GM23338 (cell line): ENCODE results near the gene PPP1CB. TPM values are rescaled to one million over a fixed set of nuclear protein-coding genes. Genes with fewer than 3 reads are reported as not detected.

Source experiments
- ATAC-seq: fragments of 200-7000 bp; cut with Tn5 transposase; 3 replicates; pipeline ENCODE4 v1.9.1; 2020
- DNase-seq: peaks from one replicate; pipeline ENCODE4 v3.0.0-alpha.2; 2015; ENCODE audit warnings: low spot score
- H2AFZ ChIP-seq: fragments of 200-600 bp; sonication (generic); 2 replicates; pipeline ENCODE4 v1.8.0; 2016; ENCODE audit warnings: antibody characterized with exemption, mild to moderate bottlenecking, moderate library complexity
- H3F3A ChIP-seq: fragments of 200-600 bp; sonication (generic); replicated peaks from 2 replicates; pipeline ENCODE4 v1.8.0; 2017; ENCODE audit warnings: antibody characterized with exemption, mixed run types, low read depth
- H3K27ac ChIP-seq: fragments of 200-600 bp; sonication (generic); 2 replicates; pipeline ENCODE4 v1.6.1; 2016; ENCODE audit warnings: low read depth
- H3K27me3 ChIP-seq: fragments of 200-600 bp; sonication (generic); 2 replicates; pipeline ENCODE4 v1.8.0; 2016; ENCODE audit warnings: mild to moderate bottlenecking, mixed run types, moderate library complexity; ENCODE audit not compliant: insufficient read depth
- H3K36me3 ChIP-seq: fragments of 200-600 bp; sonication (generic); 2 replicates; pipeline ENCODE4 v1.8.0; 2016; ENCODE audit warnings: mild to moderate bottlenecking; ENCODE audit not compliant: insufficient read depth
- H3K4me1 ChIP-seq: fragments of 200-600 bp; sonication (generic); 2 replicates; pipeline ENCODE4 v1.8.0; 2016; ENCODE audit warnings: mild to moderate bottlenecking, moderate library complexity; ENCODE audit not compliant: insufficient read depth
- H3K4me2 ChIP-seq: fragments of 200-600 bp; sonication (generic); 2 replicates; pipeline ENCODE4 v1.7.1; 2017; ENCODE audit warnings: mixed run types
- H3K4me3 ChIP-seq: fragments of 200-600 bp; sonication (generic); 2 replicates; pipeline ENCODE4 v1.6.1; 2016; ENCODE audit warnings: mixed run types
- H3K79me2 ChIP-seq: fragments of 200-600 bp; sonication (generic); replicated peaks from 2 replicates; pipeline ENCODE4 v1.8.0; 2017; ENCODE audit warnings: mild to moderate bottlenecking; ENCODE audit not compliant: insufficient read depth
- H3K9me2 ChIP-seq: fragments of 200-600 bp; sonication (generic); 2 replicates; pipeline ENCODE4 v1.8.0; 2017; ENCODE audit not compliant: insufficient read depth
- H4K20me1 ChIP-seq: fragments of 200-600 bp; sonication (generic); replicated peaks from 2 replicates; pipeline ENCODE4 v1.8.0; 2017; ENCODE audit warnings: mild to moderate bottlenecking; ENCODE audit not compliant: insufficient read depth
- H3K27ac Mint-ChIP-seq: 2 replicates; pipeline ENCODE4 v1.8.0; 2020; ENCODE audit warnings: inconsistent platforms, mild to moderate bottlenecking, moderate library complexity, mixed read lengths
- H3K27me3 Mint-ChIP-seq: 3 replicates; pipeline ENCODE4 v1.8.0; 2022; ENCODE audit warnings: low read depth, mild to moderate bottlenecking, moderate library complexity, mixed read lengths, inconsistent platforms; ENCODE audit not compliant: insufficient read depth, poor library complexity
- H3K36me3 Mint-ChIP-seq: 3 replicates; pipeline ENCODE4 v1.8.0; 2021; ENCODE audit warnings: low read depth, mild to moderate bottlenecking, inconsistent platforms, moderate library complexity, mixed read lengths
- H3K4me1 Mint-ChIP-seq: 3 replicates; pipeline ENCODE4 v1.8.0; 2020; ENCODE audit warnings: mild to moderate bottlenecking, inconsistent platforms, mixed read lengths
- H3K4me3 Mint-ChIP-seq: 3 replicates; pipeline ENCODE4 v1.8.0; 2021; ENCODE audit warnings: moderate library complexity, mild to moderate bottlenecking, inconsistent platforms, mixed read lengths
- H3K9me3 Mint-ChIP-seq: 3 replicates; pipeline ENCODE4 v1.8.0; 2020; ENCODE audit warnings: moderate library complexity, mild to moderate bottlenecking, inconsistent platforms, mixed read lengths
- CREB1 ChIP-seq: fragments of 250-450 bp; sonication (Bioruptor Pico); IDR thresholded peaks from 2 replicates; pipeline ENCODE4 v1.5.0; 2020; ENCODE audit warnings: low read depth, mild to moderate bottlenecking, moderate library complexity
- CTCF ChIP-seq, 2 experiments: fragments of 200-600 bp in 1 of 2; sonication (generic) in 1 of 2; conservative IDR thresholded peaks; 2 replicates each; pipeline versions ENCODE4 v1.5.1 to v1.6.1; 2016 to 2017; ENCODE audit warnings: antibody characterized with exemption in 2 of 2, low read depth in 2 of 2, mild to moderate bottlenecking in 2 of 2, moderate library complexity in 1 of 2
- EZH2 ChIP-seq: fragments of 200-600 bp; sonication (generic); IDR thresholded peaks from one replicate; pipeline ENCODE4 v1.8.0; 2017; ENCODE audit warnings: antibody characterized with exemption, mild to moderate bottlenecking, low read depth; ENCODE audit not compliant: unreplicated experiment
- EZH2phosphoT487 ChIP-seq: fragments of 200-600 bp; sonication (generic); IDR thresholded peaks from one replicate; pipeline ENCODE4 v1.8.1; 2018; ENCODE audit warnings: antibody characterized with exemption; ENCODE audit not compliant: unreplicated experiment
- JUNB ChIP-seq: IDR thresholded peaks from one replicate; pipeline ENCODE4 v1.6.1; 2016; ENCODE audit warnings: antibody characterized with exemption; ENCODE audit not compliant: unreplicated experiment
- NANOG ChIP-seq: IDR thresholded peaks from 2 replicates; pipeline ENCODE4 v1.6.1; 2016; ENCODE audit warnings: antibody characterized with exemption, borderline replicate concordance
- POLR2AphosphoS5 ChIP-seq: IDR thresholded peaks from 2 replicates; pipeline ENCODE4 v1.6.1; 2016; ENCODE audit warnings: antibody characterized with exemption, low read depth
- STAT1 ChIP-seq: IDR thresholded peaks from one replicate; pipeline ENCODE4 v1.6.1; 2016; ENCODE audit warnings: antibody characterized with exemption; ENCODE audit not compliant: unreplicated experiment
- ZNF114 ChIP-seq: fragments of 250-450 bp; sonication (Bioruptor Pico); IDR thresholded peaks from 2 replicates; pipeline ENCODE4 v1.5.0; 2020; ENCODE audit warnings: mild to moderate bottlenecking, moderate library complexity
- ZNF331 ChIP-seq: fragments of 250-450 bp; sonication (Bioruptor Pico); IDR thresholded peaks from 2 replicates; pipeline ENCODE4 v1.5.0; 2020; ENCODE audit warnings: low read depth, mild to moderate bottlenecking, moderate library complexity
- polyA plus RNA-seq: library from polyadenylated mRNA; unstranded; fragments of >200 nt; fragmentation: Nextera tagmentation; extraction: Ambion mirVana; gene quantifications from 2 replicates; pipeline ENCODE4 v1.2.1, GENCODE V29; 2016
- total RNA-seq: library from RNA; depleted of rRNA; stranded (reverse); fragments of >200 nt; shearing (Covaris generic); gene quantifications from 2 replicates; pipeline ENCODE4 v1.2.3, GENCODE V29; 2014
- TF ChIP-seq, protein P1 (sequence below): fragments of 250-450 bp; sonication (Bioruptor Pico); IDR thresholded peaks from 2 replicates; pipeline ENCODE4 v1.5.0; 2020; ENCODE audit warnings: mild to moderate bottlenecking, moderate library complexity
- TF ChIP-seq, protein P2 (sequence below): IDR thresholded peaks from one replicate; pipeline ENCODE4 v1.6.1; 2018; ENCODE audit warnings: antibody characterized with exemption; ENCODE audit not compliant: unreplicated experiment
- TF ChIP-seq, protein P3 (sequence below): IDR thresholded peaks from 2 replicates; pipeline ENCODE4 v1.6.1; 2016; ENCODE audit warnings: antibody characterized with exemption

The PPP1CB gene
- total and polyA plus RNA-seq, 2 experiments from 2014 or later: 103 to 118 TPM

DNA sequence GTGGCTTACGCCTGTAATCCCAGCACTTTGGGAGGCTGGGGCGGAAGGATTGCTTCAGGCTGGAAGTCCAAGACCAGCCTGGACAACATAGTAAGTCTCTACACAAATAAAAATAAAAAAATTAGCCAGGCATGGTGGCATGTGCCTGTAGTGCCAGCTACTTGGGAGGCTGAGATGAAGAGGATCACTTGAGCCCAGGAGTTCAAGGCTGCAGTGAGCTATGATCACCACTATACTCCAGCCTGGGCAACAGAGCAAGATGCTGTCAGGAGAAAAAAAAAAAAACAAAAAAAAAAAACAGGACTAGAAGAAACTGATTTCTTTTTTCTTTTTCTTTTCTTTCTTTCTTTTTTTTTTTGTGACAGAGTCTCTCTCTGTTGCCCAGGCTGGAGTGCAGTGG is 72.6 kb downstream of the PPP1CB start:
- no peaks in the 10 kb centered on the region for H3K79me2 ChIP-seq
- no peak overlapping the region for H3K27ac Mint-ChIP-seq
- TF ChIP-seq ZNF114 (CRISPR knock-in tag): no peak
- no peak for TF ChIP-seq ZNF331
- TF ChIP-seq NANOG: no peak
- no peak for TF ChIP-seq STAT1
- TF ChIP-seq POLR2AphosphoS5: no peak
- TF ChIP-seq, protein P1, sequence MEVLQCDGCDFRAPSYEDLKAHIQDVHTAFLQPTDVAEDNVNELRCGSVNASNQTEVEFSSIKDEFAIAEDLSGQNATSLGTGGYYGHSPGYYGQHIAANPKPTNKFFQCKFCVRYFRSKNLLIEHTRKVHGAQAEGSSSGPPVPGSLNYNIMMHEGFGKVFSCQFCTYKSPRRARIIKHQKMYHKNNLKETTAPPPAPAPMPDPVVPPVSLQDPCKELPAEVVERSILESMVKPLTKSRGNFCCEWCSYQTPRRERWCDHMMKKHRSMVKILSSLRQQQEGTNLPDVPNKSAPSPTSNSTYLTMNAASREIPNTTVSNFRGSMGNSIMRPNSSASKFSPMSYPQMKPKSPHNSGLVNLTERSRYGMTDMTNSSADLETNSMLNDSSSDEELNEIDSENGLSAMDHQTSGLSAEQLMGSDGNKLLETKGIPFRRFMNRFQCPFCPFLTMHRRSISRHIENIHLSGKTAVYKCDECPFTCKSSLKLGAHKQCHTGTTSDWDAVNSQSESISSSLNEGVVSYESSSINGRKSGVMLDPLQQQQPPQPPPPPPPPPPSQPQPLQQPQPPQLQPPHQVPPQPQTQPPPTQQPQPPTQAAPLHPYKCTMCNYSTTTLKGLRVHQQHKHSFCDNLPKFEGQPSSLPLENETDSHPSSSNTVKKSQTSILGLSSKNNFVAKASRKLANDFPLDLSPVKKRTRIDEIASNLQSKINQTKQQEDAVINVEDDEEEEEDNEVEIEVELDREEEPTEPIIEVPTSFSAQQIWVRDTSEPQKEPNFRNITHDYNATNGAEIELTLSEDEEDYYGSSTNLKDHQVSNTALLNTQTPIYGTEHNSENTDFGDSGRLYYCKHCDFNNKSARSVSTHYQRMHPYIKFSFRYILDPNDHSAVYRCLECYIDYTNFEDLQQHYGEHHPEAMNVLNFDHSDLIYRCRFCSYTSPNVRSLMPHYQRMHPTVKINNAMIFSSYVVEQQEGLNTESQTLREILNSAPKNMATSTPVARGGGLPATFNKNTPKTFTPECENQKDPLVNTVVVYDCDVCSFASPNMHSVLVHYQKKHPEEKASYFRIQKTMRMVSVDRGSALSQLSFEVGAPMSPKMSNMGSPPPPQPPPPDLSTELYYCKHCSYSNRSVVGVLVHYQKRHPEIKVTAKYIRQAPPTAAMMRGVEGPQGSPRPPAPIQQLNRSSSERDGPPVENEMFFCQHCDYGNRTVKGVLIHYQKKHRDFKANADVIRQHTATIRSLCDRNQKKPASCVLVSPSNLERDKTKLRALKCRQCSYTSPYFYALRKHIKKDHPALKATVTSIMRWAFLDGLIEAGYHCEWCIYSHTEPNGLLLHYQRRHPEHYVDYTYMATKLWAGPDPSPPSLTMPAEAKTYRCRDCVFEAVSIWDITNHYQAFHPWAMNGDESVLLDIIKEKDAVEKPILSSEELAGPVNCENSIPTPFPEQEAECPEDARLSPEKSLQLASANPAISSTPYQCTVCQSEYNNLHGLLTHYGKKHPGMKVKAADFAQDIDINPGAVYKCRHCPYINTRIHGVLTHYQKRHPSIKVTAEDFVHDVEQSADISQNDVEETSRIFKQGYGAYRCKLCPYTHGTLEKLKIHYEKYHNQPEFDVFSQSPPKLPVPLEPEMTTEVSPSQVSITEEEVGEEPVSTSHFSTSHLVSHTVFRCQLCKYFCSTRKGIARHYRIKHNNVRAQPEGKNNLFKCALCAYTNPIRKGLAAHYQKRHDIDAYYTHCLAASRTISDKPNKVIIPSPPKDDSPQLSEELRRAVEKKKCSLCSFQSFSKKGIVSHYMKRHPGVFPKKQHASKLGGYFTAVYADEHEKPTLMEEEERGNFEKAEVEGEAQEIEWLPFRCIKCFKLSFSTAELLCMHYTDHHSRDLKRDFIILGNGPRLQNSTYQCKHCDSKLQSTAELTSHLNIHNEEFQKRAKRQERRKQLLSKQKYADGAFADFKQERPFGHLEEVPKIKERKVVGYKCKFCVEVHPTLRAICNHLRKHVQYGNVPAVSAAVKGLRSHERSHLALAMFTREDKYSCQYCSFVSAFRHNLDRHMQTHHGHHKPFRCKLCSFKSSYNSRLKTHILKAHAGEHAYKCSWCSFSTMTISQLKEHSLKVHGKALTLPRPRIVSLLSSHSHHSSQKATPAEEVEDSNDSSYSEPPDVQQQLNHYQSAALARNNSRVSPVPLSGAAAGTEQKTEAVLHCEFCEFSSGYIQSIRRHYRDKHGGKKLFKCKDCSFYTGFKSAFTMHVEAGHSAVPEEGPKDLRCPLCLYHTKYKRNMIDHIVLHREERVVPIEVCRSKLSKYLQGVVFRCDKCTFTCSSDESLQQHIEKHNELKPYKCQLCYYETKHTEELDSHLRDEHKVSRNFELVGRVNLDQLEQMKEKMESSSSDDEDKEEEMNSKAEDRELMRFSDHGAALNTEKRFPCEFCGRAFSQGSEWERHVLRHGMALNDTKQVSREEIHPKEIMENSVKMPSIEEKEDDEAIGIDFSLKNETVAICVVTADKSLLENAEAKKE (CRISPR knock-in tag): no peak
- TF ChIP-seq, protein P2, sequence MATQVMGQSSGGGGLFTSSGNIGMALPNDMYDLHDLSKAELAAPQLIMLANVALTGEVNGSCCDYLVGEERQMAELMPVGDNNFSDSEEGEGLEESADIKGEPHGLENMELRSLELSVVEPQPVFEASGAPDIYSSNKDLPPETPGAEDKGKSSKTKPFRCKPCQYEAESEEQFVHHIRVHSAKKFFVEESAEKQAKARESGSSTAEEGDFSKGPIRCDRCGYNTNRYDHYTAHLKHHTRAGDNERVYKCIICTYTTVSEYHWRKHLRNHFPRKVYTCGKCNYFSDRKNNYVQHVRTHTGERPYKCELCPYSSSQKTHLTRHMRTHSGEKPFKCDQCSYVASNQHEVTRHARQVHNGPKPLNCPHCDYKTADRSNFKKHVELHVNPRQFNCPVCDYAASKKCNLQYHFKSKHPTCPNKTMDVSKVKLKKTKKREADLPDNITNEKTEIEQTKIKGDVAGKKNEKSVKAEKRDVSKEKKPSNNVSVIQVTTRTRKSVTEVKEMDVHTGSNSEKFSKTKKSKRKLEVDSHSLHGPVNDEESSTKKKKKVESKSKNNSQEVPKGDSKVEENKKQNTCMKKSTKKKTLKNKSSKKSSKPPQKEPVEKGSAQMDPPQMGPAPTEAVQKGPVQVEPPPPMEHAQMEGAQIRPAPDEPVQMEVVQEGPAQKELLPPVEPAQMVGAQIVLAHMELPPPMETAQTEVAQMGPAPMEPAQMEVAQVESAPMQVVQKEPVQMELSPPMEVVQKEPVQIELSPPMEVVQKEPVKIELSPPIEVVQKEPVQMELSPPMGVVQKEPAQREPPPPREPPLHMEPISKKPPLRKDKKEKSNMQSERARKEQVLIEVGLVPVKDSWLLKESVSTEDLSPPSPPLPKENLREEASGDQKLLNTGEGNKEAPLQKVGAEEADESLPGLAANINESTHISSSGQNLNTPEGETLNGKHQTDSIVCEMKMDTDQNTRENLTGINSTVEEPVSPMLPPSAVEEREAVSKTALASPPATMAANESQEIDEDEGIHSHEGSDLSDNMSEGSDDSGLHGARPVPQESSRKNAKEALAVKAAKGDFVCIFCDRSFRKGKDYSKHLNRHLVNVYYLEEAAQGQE: no peak
- TF ChIP-seq CREB1 (CRISPR knock-in tag): no peak
- TF ChIP-seq EZH2: no peak
- TF ChIP-seq, protein P3, sequence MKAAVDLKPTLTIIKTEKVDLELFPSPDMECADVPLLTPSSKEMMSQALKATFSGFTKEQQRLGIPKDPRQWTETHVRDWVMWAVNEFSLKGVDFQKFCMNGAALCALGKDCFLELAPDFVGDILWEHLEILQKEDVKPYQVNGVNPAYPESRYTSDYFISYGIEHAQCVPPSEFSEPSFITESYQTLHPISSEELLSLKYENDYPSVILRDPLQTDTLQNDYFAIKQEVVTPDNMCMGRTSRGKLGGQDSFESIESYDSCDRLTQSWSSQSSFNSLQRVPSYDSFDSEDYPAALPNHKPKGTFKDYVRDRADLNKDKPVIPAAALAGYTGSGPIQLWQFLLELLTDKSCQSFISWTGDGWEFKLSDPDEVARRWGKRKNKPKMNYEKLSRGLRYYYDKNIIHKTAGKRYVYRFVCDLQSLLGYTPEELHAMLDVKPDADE: no peak
- no peak for TF ChIP-seq CTCF (conservative IDR thresholded peaks at IDR 0.05; ENCODE audit: low read depth in 2 of 2)
- no peak for TF ChIP-seq JUNB
- TF ChIP-seq EZH2phosphoT487: no peak
- ATAC-seq: no peak
- H3K9me3 Mint-ChIP-seq: no peaks in the 10 kb centered on the region
- H3K4me1 ChIP-seq: no peaks in the 10 kb centered on the region
- DNase-seq: no peak
- H4K20me1 ChIP-seq: no peaks in the 10 kb centered on the region
- no peak overlapping the region for H3K4me2 ChIP-seq
- no peak overlapping the region for H3K27ac ChIP-seq
- no peaks in the 10 kb centered on the region for H3K9me2 ChIP-seq
- no peak overlapping the region for H3K4me3 ChIP-seq
- no peaks in the 10 kb centered on the region for H3K36me3 Mint-ChIP-seq
- H3F3A ChIP-seq: no peaks in the 10 kb centered on the region
- no peaks in the 10 kb centered on the region for H3K27me3 ChIP-seq
- no peak overlapping the region for H3K4me3 Mint-ChIP-seq
- H3K27me3 Mint-ChIP-seq: peaks cover 9% of the 10 kb centered on the region
- no peak overlapping the region for H2AFZ ChIP-seq
- no peaks in the 10 kb centered on the region for H3K36me3 ChIP-seq
- H3K4me1 Mint-ChIP-seq: no peaks in the 10 kb centered on the region
